B cell (primary cell): ENCODE data around the gene PHC2.

ENCODE experiments used
- CTCF ChIP-seq: fragments of 200-600 bp; IDR thresholded peaks from one replicate; pipeline ENCODE4 v1.8.0; 2022; ENCODE audit warnings: antibody characterized with exemption, mild to moderate bottlenecking
- EZH2 ChIP-seq: IDR thresholded peaks from 2 replicates; pipeline ENCODE4 v1.6.1; 2012; ENCODE audit warnings: borderline replicate concordance, low read depth, mild to moderate bottlenecking, moderate library complexity, low read length; ENCODE audit not compliant: insufficient read depth, poor library complexity, severe bottlenecking

GRCh38 chr1:33407352-33408092 is 23.4 kb downstream of the PHC2 start:
- no peak for TF ChIP-seq CTCF
- TF ChIP-seq EZH2 = no peak
